Measurements from ENCODE around the gene TBXT.

TBXT gene

GRCh38 chr6:166172546-166172945, 4.9 kb upstream of the TBXT start:
- no peak overlapping the region for H3K4me2 ChIP-seq (ENCODE audit: low read depth, low read length, poor library complexity, severe bottlenecking)
- no peaks in the 10 kb centered on the region for H3K27me3 ChIP-seq (ENCODE audit: low read length)

GRCh38 chr6:166169549-166170421, 2.1 kb upstream of the TBXT start:
- H3K4me3 ChIP-seq (ENCODE audit: insufficient read depth, low read length, poor library complexity, severe bottlenecking) = no peak overlapping the region
- H3K27ac ChIP-seq (ENCODE audit: low read depth, low read length) = no peak overlapping the region

More at GRCh38 chr6:166172546-166172945, 4.9 kb upstream of the TBXT start:
- TF ChIP-seq CTCF (IDR thresholded peaks at IDR 0.05; ENCODE audit: insufficient read depth, low read length, poor library complexity, severe bottlenecking) = no peak
- TF ChIP-seq EZH2phosphoT487 (conservative IDR thresholded peaks at IDR 0.05; ENCODE audit: low read length) = no peak
- no peak overlapping the region for H3K27ac ChIP-seq (ENCODE audit: low read depth, low read length)
- H3K4me3 ChIP-seq (ENCODE audit: insufficient read depth, low read length, poor library complexity, severe bottlenecking) = no peak overlapping the region
- no peak overlapping the region for H2AFZ ChIP-seq (ENCODE audit: low read depth, low read length, severe bottlenecking)
- H3K79me2 ChIP-seq (ENCODE audit: insufficient read depth, low read length) = no peaks in the 10 kb centered on the region
- H4K20me1 ChIP-seq (ENCODE audit: low read depth, low read length) = no peaks in the 10 kb centered on the region
- no peaks in the 10 kb centered on the region for H3K36me3 ChIP-seq (ENCODE audit: low read length)
- H3K9me3 ChIP-seq (ENCODE audit: insufficient read depth, low read length) = no peaks in the 10 kb centered on the region
- H3F3A ChIP-seq (ENCODE audit: insufficient read depth) = no peaks in the 10 kb centered on the region
- no peak overlapping the region for H3K9ac ChIP-seq (ENCODE audit: low read length)
- H3K9me2 ChIP-seq (replicated peaks; ENCODE audit: insufficient read depth, low read length) = no peaks in the 10 kb centered on the region

GRCh38 chr6:166168616-166169548, 1.2 kb upstream of the TBXT start:
- Histone ChIP-seq H4K20me1 (ENCODE audit: low read depth, low read length) (no peaks in the 10 kb centered on the region), H3K27me3 (ENCODE audit: low read length) (no peaks in the 10 kb centered on the region), H3K36me3 (ENCODE audit: low read length) (no peaks in the 10 kb centered on the region), H2AFZ (ENCODE audit: low read depth, low read length, severe bottlenecking) (no peak overlapping the region), H3K4me2 (ENCODE audit: low read depth, low read length, poor library complexity, severe bottlenecking) (no peak overlapping the region), H3K27ac (ENCODE audit: low read depth, low read length) (no peak overlapping the region), H3K9me3 (ENCODE audit: insufficient read depth, low read length) (no peaks in the 10 kb centered on the region), H3K9me2 (replicated peaks; ENCODE audit: insufficient read depth, low read length) (no peaks in the 10 kb centered on the region), H3K9ac (ENCODE audit: low read length) (no peak overlapping the region), H3F3A (ENCODE audit: insufficient read depth) (no peaks in the 10 kb centered on the region), H3K79me2 (ENCODE audit: insufficient read depth, low read length) (no peaks in the 10 kb centered on the region), H3K4me3 (ENCODE audit: insufficient read depth, low read length, poor library complexity, severe bottlenecking) (no peak overlapping the region)
- no peak for TF ChIP-seq EZH2phosphoT487 (conservative IDR thresholded peaks at IDR 0.05; ENCODE audit: low read length)
- TF ChIP-seq CTCF (IDR thresholded peaks at IDR 0.05; ENCODE audit: insufficient read depth, low read length, poor library complexity, severe bottlenecking) = no peak

More at GRCh38 chr6:166169549-166170421, 2.1 kb upstream of the TBXT start:
- H3K27me3 ChIP-seq (ENCODE audit: low read length) = no peaks in the 10 kb centered on the region
- no peaks in the 10 kb centered on the region for H3K9me3 ChIP-seq (ENCODE audit: insufficient read depth, low read length)
- no peaks in the 10 kb centered on the region for H3K79me2 ChIP-seq (ENCODE audit: insufficient read depth, low read length)
- no peak overlapping the region for H3K4me2 ChIP-seq (ENCODE audit: low read depth, low read length, poor library complexity, severe bottlenecking)
- no peaks in the 10 kb centered on the region for H3K9me2 ChIP-seq (replicated peaks; ENCODE audit: insufficient read depth, low read length)
- no peaks in the 10 kb centered on the region for H4K20me1 ChIP-seq (ENCODE audit: low read depth, low read length)
- H3K36me3 ChIP-seq (ENCODE audit: low read length) = no peaks in the 10 kb centered on the region
- no peak overlapping the region for H3K9ac ChIP-seq (ENCODE audit: low read length)
- H3F3A ChIP-seq (ENCODE audit: insufficient read depth) = no peaks in the 10 kb centered on the region
- TF ChIP-seq CTCF (IDR thresholded peaks at IDR 0.05; ENCODE audit: insufficient read depth, low read length, poor library complexity, severe bottlenecking) (no peak), EZH2phosphoT487 (conservative IDR thresholded peaks at IDR 0.05; ENCODE audit: low read length) (no peak)
- H2AFZ ChIP-seq (ENCODE audit: low read depth, low read length, severe bottlenecking) = no peak overlapping the region
